ENCODE data around the gene ZNF512B. TPM values are rescaled to one million over a fixed set of nuclear protein-coding genes. Genes with fewer than 3 reads are reported as not detected.
A peak's percentile ranks its signal among the peaks of the same experiment; 100 is the strongest.

The ZNF512B gene
- total and polyA plus RNA-seq, 8 donors = 3.5 to 12.1 (median 8.2) TPM

DNA sequence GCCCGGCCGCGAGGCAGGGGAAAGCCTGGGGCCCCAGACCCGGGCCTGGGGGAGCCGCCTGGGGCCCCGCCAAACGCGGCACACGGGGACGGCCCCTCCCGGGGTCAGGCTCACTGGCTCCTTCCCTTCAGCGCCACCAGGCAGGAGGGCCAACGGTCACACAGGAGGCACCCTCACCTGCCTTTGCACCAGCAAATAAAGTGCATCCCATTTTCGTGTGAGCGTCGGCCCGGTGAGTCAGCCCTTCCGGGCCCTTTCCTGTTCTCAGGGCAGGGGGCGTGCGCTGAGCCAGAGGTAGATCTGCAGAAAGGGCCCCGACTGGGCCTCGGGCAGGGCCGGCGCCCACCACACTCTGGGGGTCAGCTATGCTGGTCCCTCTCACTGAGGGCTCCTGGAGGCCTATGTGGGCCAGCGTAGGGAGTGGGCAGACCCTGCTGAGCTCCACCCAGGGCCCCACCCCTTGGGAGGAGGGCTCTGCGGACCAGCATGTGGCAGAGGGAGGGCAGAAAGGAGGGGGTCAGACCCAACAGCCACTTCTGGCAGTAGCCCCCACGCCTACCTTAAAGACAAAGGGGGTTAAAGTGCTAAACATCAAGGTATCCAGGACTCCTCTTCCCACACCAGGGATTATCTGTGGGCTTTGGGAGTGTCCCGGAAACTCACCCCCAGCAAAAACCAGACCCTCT, 12.6 kb downstream of the ZNF512B start:
- peaks cover 36 to 56% (median 52%) of the 10 kb centered on the region in 4 donors for H3K4me1 ChIP-seq
- TF ChIP-seq, protein P1, sequence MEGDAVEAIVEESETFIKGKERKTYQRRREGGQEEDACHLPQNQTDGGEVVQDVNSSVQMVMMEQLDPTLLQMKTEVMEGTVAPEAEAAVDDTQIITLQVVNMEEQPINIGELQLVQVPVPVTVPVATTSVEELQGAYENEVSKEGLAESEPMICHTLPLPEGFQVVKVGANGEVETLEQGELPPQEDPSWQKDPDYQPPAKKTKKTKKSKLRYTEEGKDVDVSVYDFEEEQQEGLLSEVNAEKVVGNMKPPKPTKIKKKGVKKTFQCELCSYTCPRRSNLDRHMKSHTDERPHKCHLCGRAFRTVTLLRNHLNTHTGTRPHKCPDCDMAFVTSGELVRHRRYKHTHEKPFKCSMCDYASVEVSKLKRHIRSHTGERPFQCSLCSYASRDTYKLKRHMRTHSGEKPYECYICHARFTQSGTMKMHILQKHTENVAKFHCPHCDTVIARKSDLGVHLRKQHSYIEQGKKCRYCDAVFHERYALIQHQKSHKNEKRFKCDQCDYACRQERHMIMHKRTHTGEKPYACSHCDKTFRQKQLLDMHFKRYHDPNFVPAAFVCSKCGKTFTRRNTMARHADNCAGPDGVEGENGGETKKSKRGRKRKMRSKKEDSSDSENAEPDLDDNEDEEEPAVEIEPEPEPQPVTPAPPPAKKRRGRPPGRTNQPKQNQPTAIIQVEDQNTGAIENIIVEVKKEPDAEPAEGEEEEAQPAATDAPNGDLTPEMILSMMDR (IDR thresholded peaks at IDR 0.05) = no peak
- no peak for TF ChIP-seq EP300 (IDR thresholded peaks at IDR 0.05)
- TF ChIP-seq POLR2A (IDR thresholded peaks at IDR 0.05) = no peak
- peak in 1 of 3 donors; percentile 22 for TF ChIP-seq POLR2AphosphoS5 (IDR thresholded peaks at IDR 0.05)
- DNase-seq = peak; percentile 71 to 93
- intact Hi-C loops (cut with DNase I; ENCODE audit: low total_unique reads) = no loop called here
- no peaks in the 10 kb centered on the region for H3K27me3 ChIP-seq
- 0 to 2% (median 1%) methylated on average over 12 to 28 of the region's 28 CpGs for WGBS, 5 donors
- H3K36me3 ChIP-seq = peaks cover 2 to 44% (median 40%) of the 10 kb centered on the region in 4 donors
- peak overlapping the region; percentile 85 to 100 (median 90) for H3K4me3 ChIP-seq
- no peaks in the 10 kb centered on the region for H3K9me3 ChIP-seq
- H3K27ac ChIP-seq = peak overlapping the region; percentile 73 to 94 (median 80)

DNA sequence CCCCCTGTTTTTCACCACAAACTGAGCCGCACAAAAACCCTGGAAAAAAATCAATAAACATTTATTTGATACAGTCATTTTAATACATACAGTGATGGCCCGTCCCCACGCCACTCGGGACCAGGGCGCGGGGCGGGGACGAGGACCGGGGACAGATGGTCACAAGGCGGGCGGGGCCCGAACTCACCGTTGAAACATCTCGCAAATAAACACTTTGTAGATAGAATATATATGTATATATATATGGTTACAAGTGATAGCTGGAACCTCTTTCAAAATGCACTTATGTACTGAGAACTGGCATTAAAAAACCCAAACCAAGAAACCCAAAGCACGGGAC, 13.1 kb downstream of the ZNF512B start:
- no peak for TF ChIP-seq POLR2AphosphoS5 (IDR thresholded peaks at IDR 0.05)
- TF ChIP-seq, protein P1 (IDR thresholded peaks at IDR 0.05) = no peak
- TF ChIP-seq POLR2A (IDR thresholded peaks at IDR 0.05) = no peak
- TF ChIP-seq EP300 (IDR thresholded peaks at IDR 0.05) = no peak
- Histone ChIP-seq H3K27me3 (no peaks in the 10 kb centered on the region), H3K27ac (peak overlapping the region; percentile 73 to 94 (median 80)), H3K4me1 (peaks cover 41 to 62% (median 57%) of the 10 kb centered on the region in 4 donors), H3K4me3 (peak overlapping the region; percentile 85 to 100 (median 90)), H3K9me3 (no peaks in the 10 kb centered on the region), H3K36me3 (peaks cover 2 to 39% (median 35%) of the 10 kb centered on the region in 4 donors)
- 0 to 1% (median 0%) methylated on average over 15 of the region's 15 CpGs for WGBS, 5 donors
- intact Hi-C loops (cut with DNase I; ENCODE audit: low total_unique reads) = no loop called here
- DNase-seq = no peak

DNA sequence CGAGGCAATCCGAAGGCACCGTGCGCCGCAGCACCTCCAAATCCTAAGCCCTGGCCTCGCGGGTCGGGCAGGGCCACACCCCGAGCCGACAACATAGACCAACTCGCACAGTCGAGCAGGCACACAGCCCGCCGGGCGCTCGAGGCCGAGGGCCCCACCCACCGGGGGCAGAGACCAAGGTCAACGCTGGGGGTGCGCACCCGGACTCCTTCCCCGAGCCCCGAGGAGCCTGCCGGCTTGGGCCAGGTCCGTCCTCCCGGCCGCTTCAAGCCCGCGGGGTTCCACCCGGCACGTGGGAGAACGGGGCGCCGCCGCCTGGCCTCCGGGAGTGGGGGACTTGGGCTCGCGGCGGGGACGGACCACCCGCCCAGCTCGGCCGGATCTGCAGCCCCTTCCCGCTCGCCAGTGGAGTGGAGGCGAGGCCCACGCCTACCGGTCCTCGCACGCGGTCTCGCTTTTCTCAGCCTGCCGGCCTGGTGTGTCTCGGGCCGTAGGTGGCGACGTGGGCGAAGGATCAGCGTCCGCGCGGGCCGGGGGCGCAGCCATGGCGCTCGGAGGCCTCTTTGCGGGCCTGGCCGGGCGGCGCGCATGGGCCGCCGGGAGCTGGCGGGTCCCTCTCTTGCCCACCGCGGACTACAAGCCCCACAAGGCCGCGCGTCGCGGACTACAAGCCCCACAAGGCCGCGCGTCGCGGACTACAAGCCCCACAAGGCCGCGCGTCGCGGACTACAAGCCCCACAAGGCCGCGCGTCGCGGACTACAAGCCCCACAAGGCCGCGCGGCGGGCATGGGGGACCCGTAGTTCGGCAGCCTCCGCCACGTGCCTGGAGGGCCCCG, 13.7 kb downstream of the ZNF512B start, which contains the start of gene UCKL1:
UCKL1 (minus strand) TSS at position 590 of the 837 bp plus-strand sequence; CDS start at position 546, 44 bp downstream.
- no peaks in the 10 kb centered on the region for H3K27me3 ChIP-seq
- H3K4me1 ChIP-seq = peaks cover 47 to 68% (median 63%) of the 10 kb centered on the region in 4 donors
- H3K9me3 ChIP-seq = no peaks in the 10 kb centered on the region
- peak; percentile 94 to 97 for DNase-seq
- H3K4me3 ChIP-seq = peak within 1 kb of the TSS; percentile 85 to 100 (median 90)
- intact Hi-C loops (cut with DNase I; ENCODE audit: low total_unique reads) = no loop called here
- WGBS, 5 donors = 0 to 1% (median 0%) methylated on average over 23 to 105 of the region's 105 CpGs
- H3K36me3 ChIP-seq = peaks cover 1 to 33% (median 29%) of the 10 kb centered on the region in 4 donors
- H3K27ac ChIP-seq = peak within 1 kb of the TSS; percentile 87 to 94 (median 91)
- TF ChIP-seq POLR2AphosphoS5 (IDR thresholded peaks at IDR 0.05) (peak in 2 of 3 donors; percentile 71 to 80), POLR2A (IDR thresholded peaks at IDR 0.05) (peak in 1 of 4 donors; percentile 32)
- TF ChIP-seq, protein P1 (IDR thresholded peaks at IDR 0.05) = no peak

DNA sequence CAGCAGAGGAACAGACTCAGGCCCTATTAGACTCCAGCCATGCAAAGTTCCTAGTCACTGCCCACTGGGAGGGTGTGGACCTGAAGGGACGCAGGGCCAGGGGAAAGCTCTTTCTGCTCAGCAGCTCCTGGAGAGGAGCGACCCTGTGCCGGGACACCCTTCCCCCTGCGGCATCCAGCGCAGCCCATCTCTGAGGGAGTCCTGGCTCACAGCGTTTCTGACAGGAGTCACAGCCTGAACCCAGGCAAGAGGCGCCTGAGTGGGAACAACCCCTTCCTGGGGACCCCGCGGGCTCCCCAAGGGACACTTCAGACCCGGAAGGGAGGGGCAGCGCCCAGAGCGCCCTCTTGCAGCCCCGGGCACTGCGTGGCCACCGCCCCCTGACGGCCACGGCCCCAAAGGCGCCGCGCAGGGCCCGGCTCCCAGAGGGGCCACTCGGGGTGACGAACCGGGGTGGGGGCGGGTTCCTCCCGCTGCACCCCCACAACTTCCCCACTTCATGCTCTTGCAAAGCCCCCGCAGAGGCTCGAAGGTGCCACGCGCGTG, 14.4 kb downstream of the ZNF512B start:
- Histone ChIP-seq H3K27me3 (no peaks in the 10 kb centered on the region), H3K4me3 (peak overlapping the region; percentile 85 to 100 (median 90)), H3K4me1 (peaks cover 54 to 74% (median 70%) of the 10 kb centered on the region in 4 donors), H3K36me3 (peaks cover 0 to 26% (median 22%) of the 10 kb centered on the region in 4 donors), H3K9me3 (no peaks in the 10 kb centered on the region), H3K27ac (peak overlapping the region; percentile 87 to 94 (median 91))
- DNase-seq = peak in 1 of 2 donors; percentile 73
- WGBS, 5 donors = 0 to 3% (median 1%) methylated on average over 4 to 31 of the region's 31 CpGs
- TF ChIP-seq POLR2A (IDR thresholded peaks at IDR 0.05) (no peak), EP300 (IDR thresholded peaks at IDR 0.05) (no peak), POLR2AphosphoS5 (IDR thresholded peaks at IDR 0.05) (no peak)
- TF ChIP-seq, protein P1 (IDR thresholded peaks at IDR 0.05) = peak in 3 of 7 experiments; percentile 23 to 48 (median 35)
- intact Hi-C loops (cut with DNase I; ENCODE audit: low total_unique reads) = no loop called here
